ENCODE data around the gene GYPB.
"Not testable (repeated sequence)": the region's sequence is repeated elsewhere in the genome, so short reads cannot be mapped to it uniquely, and the experiment has no call there.

- not testable (repeated sequence) for TF ChIP-seq CTCF (IDR thresholded peaks at IDR 0.05; ENCODE audit: insufficient read depth, low read length); REST (IDR thresholded peaks at IDR 0.05; ENCODE audit: insufficient replicate concordance, low read depth); SPI1 (IDR thresholded peaks at IDR 0.05; ENCODE audit: borderline replicate concordance, low read depth)
Measured at GRCh38 chr4:143951458-143951972, 67.7 kb downstream of the GYPB start.

Measured in HL-60 (cell line).